Sigmoid colon (tissue), 4 donors: Measurements from ENCODE around the gene SPOCK1.

Experiments used
- POLR2A ChIP-seq, 2 donors: fragments of 450-650 bp; IDR thresholded peaks; one replicate each; pipeline ENCODE4 v1.6.1; 2016; ENCODE audit warnings: antibody characterized with exemption in 2 of 2, mild to moderate bottlenecking in 2 of 2, moderate library complexity in 2 of 2
- POLR2AphosphoS5 ChIP-seq, 4 donors: sonication (generic); formaldehyde crosslinking; IDR thresholded peaks; one replicate each; pipeline ENCODE4 v1.6.1; 2017; ENCODE audit warnings: antibody characterized with exemption in 4 of 4
- TF ChIP-seq, protein P1 (sequence below), 4 experiments: fragments of 450-650 bp in 3 of 4; fragments of 200-600 bp in 1 of 4; IDR thresholded peaks; one replicate each; pipeline ENCODE4 v1.5.1; 2016 to 2019; ENCODE audit warnings: antibody characterized with exemption in 4 of 4, mild to moderate bottlenecking in 3 of 4, moderate library complexity in 2 of 4

- TF ChIP-seq POLR2AphosphoS5 (IDR thresholded peaks at IDR 0.05): no peak
- TF ChIP-seq, protein P1, sequence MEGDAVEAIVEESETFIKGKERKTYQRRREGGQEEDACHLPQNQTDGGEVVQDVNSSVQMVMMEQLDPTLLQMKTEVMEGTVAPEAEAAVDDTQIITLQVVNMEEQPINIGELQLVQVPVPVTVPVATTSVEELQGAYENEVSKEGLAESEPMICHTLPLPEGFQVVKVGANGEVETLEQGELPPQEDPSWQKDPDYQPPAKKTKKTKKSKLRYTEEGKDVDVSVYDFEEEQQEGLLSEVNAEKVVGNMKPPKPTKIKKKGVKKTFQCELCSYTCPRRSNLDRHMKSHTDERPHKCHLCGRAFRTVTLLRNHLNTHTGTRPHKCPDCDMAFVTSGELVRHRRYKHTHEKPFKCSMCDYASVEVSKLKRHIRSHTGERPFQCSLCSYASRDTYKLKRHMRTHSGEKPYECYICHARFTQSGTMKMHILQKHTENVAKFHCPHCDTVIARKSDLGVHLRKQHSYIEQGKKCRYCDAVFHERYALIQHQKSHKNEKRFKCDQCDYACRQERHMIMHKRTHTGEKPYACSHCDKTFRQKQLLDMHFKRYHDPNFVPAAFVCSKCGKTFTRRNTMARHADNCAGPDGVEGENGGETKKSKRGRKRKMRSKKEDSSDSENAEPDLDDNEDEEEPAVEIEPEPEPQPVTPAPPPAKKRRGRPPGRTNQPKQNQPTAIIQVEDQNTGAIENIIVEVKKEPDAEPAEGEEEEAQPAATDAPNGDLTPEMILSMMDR (IDR thresholded peaks at IDR 0.05): no peak
- TF ChIP-seq POLR2A (IDR thresholded peaks at IDR 0.05): no peak
Measured at GRCh38 chr5:137346281-137346680, 152.8 kb downstream of the SPOCK1 start.
